Fibroblast of villous mesenchyme (primary cell): ENCODE measurements around the gene NSRP1. TPM values are rescaled to one million over a fixed set of nuclear protein-coding genes. Genes with fewer than 3 reads are reported as not detected.
"Not testable (repeated sequence)": the region's sequence is repeated elsewhere in the genome, so short reads cannot be mapped to it uniquely, and the experiment has no call there.

Experiments
- DNase-seq: peaks from one replicate; pipeline ENCODE4 v3.0.0-alpha.2; 2010; ENCODE audit warnings: low read depth
- H3K4me3 ChIP-seq: 2 replicates; pipeline ENCODE4 v1.5.1; 2011; ENCODE audit warnings: low read depth, mild to moderate bottlenecking, low read length
- CTCF ChIP-seq: IDR thresholded peaks from 2 replicates; pipeline ENCODE4 v1.5.1; 2012; ENCODE audit warnings: low read depth, mild to moderate bottlenecking, low read length; ENCODE audit not compliant: insufficient read depth
- total RNA-seq: library from RNA; depleted of rRNA; stranded (reverse); fragments of >200 nt; gene quantifications from 2 replicates; pipeline ENCODE4 v1.2.3, GENCODE V29; 2012

Gene NSRP1
- total RNA-seq, 1 donor = 10.8 TPM

- H3K4me3 ChIP-seq = no peak overlapping the region
- no peak for TF ChIP-seq CTCF
- DNase-seq = no peak
These were observed 112.4 kb downstream of the NSRP1 start for GRCh38 chr17:30229012-30229411.

GRCh38 chr17:30230009-30230408, 113.4 kb downstream of the NSRP1 start:
- H3K4me3 ChIP-seq, DNase-seq: not testable (repeated sequence)

GRCh38 chr17:30230596-30231125, 114.0 kb downstream of the NSRP1 start:
- DNase-seq = no peak
- H3K4me3 ChIP-seq = no peak overlapping the region
- no peak for TF ChIP-seq CTCF

- TF ChIP-seq CTCF = no peak
- no peak for DNase-seq
- H3K4me3 ChIP-seq = no peak overlapping the region
These were observed 115.6 kb downstream of the NSRP1 start for GRCh38 chr17:30232015-30232823.

- no peak for DNase-seq
- H3K4me3 ChIP-seq = no peak overlapping the region
- no peak for TF ChIP-seq CTCF
These were observed 116.3 kb downstream of the NSRP1 start for GRCh38 chr17:30232824-30233427.

- TF ChIP-seq CTCF = no peak
- H3K4me3 ChIP-seq = no peak overlapping the region
- no peak for DNase-seq
These were observed 117.7 kb downstream of the NSRP1 start for GRCh38 chr17:30234296-30234695.

- no peak for DNase-seq
- peak overlapping the region; percentile 50 for H3K4me3 ChIP-seq
- TF ChIP-seq CTCF = no peak
These were observed 118.3 kb downstream of the NSRP1 start for GRCh38 chr17:30234964-30235363.
